ENCODE data around the gene CENPVL1.
"Not testable (repeated sequence)": the region's sequence is repeated elsewhere in the genome, so short reads cannot be mapped to it uniquely, and the experiment has no call there.

The CENPVL1 gene

GRCh38 chrX:51710277-51711164 is at the start of gene CENPVL1:
Gene CENPVL1 (plus strand): TSS chrX:51710512. CDS start chrX:51710512, 0 bp downstream.
- not testable (repeated sequence) for FAIRE-seq

DNA sequence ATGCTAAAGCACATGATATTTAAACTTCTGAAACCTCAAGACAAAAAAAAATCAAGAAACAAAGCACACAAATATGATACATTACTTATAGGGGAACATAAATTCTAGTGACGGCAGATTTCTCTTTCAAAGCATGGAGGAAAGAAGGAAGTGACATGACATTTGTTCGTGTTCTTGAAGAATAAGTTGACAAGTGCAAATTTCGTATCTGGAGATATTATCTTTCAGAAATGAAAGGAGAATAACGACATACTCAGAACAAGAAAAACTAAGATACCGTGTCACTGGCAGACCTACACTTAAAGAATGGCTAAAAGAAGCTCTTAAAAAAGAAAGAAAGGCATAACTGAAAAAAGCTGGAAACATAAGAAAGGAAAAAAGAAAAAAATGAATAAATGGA is 44.3 kb upstream of the CENPVL1 start:
- no peak for FAIRE-seq

GRCh38 chrX:51679689-51680433 is 30.5 kb upstream of the CENPVL1 start:
- not testable (repeated sequence) for FAIRE-seq

- not testable (repeated sequence) for FAIRE-seq
These were observed 28.2 kb upstream of the CENPVL1 start for GRCh38 chrX:51681808-51682719.

DNA sequence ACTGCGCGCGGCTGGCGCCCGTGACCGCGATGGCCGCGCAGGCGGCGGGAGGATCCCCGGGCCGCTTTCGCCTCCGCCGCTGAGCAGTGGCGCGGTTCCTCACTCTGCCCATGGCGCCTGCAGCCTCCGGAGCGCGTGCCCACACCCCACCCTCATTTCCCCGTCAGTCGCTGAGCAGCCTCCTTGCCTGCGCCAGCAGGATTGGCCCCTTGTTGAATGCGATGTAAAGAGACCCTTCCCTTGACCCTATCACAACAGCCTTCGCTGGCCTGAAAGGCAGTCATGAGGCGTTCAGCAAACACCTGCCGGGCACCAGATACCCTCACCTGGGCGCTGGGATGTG is 27.6 kb upstream of the CENPVL1 start, which contains the start of gene CENPVL2:
Gene CENPVL2 (minus strand): TSS at position 112 of the 343 bp plus-strand sequence. CDS start 0 bp downstream, at position 112.
- not testable (repeated sequence) for FAIRE-seq

- no peak for FAIRE-seq
These were observed 16.1 kb upstream of the CENPVL1 start for GRCh38 chrX:51694254-51694653.

- no peak for FAIRE-seq
These were observed 12.9 kb upstream of the CENPVL1 start for GRCh38 chrX:51697397-51697796.

DNA sequence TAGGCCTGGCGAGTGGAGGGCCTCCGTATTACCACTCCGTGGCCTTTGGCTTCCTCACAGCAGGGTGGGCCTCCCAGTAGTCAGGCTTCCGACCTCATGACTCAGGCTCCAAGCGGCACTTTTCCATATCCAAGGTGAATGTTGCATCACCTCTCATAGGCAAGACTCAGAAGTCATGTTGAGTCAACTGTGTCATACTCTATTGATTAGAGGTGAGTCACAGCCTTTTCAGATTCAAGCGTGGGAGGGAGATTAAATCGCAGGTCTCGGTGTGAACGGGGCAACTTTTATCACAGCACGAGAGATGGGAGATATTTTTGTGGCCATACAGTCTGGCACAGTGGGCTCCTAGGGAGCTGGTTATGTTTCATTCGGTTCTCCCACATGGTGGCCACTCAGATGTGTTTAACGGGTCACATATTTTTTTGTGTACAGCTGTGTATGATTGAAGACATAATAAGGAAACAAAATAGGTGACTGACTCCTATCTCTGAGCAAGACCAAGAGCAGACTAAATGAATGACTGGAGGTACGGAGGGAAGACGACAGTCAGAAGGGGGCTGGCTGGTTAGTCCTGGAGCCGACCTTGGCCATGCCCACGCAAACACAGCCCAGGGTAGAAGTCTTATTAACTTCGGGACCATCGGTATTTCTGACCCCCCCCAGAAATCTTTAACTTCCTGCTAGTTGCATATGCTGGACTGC is 2.8 kb downstream of the CENPVL1 start:
- not testable (repeated sequence) for FAIRE-seq

DNA sequence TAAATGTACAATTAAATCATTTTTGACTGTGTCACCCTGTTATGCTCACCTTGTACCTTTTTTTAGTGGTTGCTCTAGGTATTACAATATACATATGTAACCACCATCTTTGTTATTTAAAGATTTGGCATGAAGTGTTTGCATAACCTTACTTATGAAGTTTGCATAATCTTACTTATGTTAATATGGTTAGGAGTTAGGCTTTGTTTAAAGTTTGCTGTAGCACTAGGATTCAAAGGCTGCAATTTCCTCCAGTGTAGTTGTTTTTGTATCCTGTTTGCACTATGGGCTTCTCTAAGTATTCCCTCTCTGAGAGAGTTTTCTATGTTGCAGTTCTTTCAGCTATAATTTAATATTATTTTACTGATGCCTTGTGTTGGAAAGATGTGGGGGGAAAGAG is 17.9 kb downstream of the CENPVL1 start:
- FAIRE-seq: no peak

DNA sequence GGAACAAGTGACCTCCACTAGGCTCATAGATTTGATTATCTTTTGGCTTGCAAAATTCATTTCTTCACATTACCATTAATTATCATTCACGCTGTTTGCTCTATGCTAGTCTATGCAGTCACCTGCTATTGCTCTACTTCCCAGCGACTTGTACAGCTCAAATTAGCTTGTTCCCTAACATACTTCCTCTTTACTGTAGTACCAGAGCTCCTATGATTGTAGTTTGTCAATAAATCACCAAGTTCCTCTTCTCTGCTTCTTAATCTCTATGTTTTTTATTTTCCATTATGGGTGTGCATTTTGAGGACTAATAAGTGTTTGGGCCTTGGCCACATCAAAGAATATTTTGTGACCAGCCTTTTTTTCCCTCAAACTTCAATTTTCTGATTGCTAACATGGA is 26.8 kb downstream of the CENPVL1 start:
- no peak for FAIRE-seq

GRCh38 chrX:51742586-51742985 is 32.3 kb downstream of the CENPVL1 start:
- no peak for FAIRE-seq

- no peak for FAIRE-seq
These were observed 33.1 kb downstream of the CENPVL1 start, which contains the start of gene GSPT2 for GRCh38 chrX:51743179-51743957. Gene GSPT2 (plus strand): TSS chrX:51743442. CDS start chrX:51743627, 185 bp downstream.

DNA sequence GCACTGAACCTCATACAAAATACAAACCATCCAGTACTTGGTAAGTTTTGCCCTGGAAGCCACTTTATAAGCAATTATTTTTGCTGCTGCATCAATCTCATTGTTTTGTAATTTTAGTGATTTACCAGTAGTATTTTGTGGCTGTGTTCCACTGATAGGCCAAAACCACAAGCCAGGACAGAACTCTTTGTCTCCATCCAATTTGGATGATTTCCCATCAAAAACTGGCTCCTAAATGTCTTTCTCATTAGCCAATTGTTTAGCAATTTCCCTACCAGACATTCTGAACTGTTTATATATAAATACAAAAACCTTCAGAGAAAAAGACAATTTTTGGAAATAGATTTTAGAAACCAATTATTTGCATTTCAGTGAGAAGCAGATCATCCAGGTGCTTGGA is 37.4 kb downstream of the CENPVL1 start:
- FAIRE-seq: no peak

DNA sequence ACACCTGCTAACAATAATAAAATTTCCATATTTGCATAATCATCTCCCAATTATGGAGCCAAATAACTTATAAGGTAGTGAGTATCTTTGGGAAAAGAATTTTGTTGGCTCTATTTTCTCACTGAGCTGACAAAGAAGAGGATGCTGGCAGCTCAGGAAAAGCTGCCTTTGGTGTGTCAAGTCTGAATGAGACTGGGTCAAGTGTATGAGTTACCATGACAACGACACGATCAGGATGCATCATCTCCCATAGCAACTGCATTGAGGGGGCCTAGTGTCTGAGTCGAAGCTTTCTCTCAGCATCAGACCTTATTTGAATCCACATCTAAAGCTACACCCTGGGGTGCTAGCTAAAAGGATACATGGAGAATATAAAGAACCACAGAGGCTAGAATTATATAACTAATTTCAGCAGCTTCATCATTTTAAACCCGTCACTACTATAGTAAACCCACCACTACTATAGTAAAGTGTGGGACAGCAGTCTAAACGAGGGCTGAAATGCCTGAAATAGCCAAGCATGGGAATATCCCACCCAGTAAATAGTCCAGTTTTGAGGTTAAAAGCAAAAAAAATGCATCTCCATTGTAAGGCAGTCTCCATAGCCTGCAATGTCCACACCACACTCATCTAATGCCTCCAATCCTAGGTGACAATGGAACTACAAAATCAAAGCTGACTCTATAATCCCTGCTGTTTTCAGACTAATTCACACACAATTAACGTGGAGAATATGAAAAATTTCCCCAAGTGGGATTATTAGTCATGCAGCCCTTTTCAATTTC is 48.9 kb downstream of the CENPVL1 start:
- no peak for FAIRE-seq

- FAIRE-seq: no peak
These were observed 50.3 kb downstream of the CENPVL1 start for GRCh38 chrX:51760657-51761056.
